Mammary epithelial cell (primary cell): ENCODE measurements around the gene MIX23.

Source experiments
- EZH2 ChIP-seq: IDR thresholded peaks from 2 replicates; pipeline ENCODE4 v1.6.1; 2012; ENCODE audit warnings: low read length, inconsistent platforms, borderline replicate concordance
- TF ChIP-seq, protein P1 (sequence below), 2 donors: IDR thresholded peaks in 1 of 2; conservative IDR thresholded peaks in 1 of 2; 2 replicates each; pipeline ENCODE4 v1.5.1; 2011 to 2012; ENCODE audit warnings: inconsistent platforms in 2 of 2, low read length in 2 of 2, mild to moderate bottlenecking in 2 of 2, control low read depth in 1 of 2, low read depth in 1 of 2; ENCODE audit not compliant: insufficient read depth in 1 of 2; ENCODE audit errors: extremely low read depth in 1 of 2

DNA sequence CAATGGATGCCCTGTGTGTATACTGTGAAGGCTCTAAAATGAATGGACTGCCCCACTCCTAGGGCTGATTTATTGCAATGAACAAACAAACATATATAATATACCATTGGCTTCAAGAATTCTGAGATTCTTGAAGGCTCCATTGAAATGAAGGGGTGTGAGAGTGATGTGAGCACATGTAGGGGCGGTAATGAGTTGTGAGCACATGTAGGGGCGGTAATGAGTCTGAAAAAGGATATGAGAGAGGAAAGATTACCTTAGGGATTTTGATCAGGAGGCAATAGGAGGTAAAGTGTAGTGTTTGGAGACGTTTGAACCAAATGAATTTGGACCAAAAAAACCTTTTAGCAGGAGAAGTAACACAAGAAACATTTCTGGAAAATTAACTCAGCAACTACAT lies 4.7 kb upstream of the MIX23 start:
- TF ChIP-seq, protein P1, sequence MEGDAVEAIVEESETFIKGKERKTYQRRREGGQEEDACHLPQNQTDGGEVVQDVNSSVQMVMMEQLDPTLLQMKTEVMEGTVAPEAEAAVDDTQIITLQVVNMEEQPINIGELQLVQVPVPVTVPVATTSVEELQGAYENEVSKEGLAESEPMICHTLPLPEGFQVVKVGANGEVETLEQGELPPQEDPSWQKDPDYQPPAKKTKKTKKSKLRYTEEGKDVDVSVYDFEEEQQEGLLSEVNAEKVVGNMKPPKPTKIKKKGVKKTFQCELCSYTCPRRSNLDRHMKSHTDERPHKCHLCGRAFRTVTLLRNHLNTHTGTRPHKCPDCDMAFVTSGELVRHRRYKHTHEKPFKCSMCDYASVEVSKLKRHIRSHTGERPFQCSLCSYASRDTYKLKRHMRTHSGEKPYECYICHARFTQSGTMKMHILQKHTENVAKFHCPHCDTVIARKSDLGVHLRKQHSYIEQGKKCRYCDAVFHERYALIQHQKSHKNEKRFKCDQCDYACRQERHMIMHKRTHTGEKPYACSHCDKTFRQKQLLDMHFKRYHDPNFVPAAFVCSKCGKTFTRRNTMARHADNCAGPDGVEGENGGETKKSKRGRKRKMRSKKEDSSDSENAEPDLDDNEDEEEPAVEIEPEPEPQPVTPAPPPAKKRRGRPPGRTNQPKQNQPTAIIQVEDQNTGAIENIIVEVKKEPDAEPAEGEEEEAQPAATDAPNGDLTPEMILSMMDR (conservative IDR thresholded peaks at IDR 0.05 in 1 of 2, IDR thresholded peaks at IDR 0.05 in 1 of 2; ENCODE audit: extremely low read depth in 1 of 2, insufficient read depth in 1 of 2, low read depth in 1 of 2, low read length in 2 of 2), result no peak
- no peak for TF ChIP-seq EZH2
